ENCODE data around the gene CDKN2AIPNL.

Gene CDKN2AIPNL

DNA sequence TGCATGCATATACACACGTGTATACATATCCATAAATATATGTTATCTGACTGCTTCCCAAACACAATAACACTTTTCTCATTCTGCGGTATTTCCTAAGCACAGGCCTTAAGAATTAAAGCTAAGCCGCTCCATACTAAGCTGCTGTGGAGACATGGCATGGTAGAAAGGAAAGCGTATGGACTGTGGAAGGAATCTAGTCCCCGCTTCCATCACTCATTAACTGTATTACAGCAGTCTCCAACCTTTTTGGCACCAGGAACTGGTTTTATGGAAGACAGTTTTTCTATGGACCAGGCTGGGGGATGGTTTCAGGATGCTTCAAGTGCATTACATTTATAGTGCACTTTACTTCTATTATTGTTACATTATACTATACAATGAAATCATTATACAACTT is 56.0 kb downstream of the CDKN2AIPNL start:
- Histone ChIP-seq H3K9ac (ENCODE audit: low read length) (no peak overlapping the region), H3K9me3 (ENCODE audit: control insufficient read depth, low read depth, low read length) (no peaks in the 10 kb centered on the region), H3K4me3 (ENCODE audit: low read length) (no peak overlapping the region), H3K27ac (ENCODE audit: low read length) (no peak overlapping the region), H3K36me3 (ENCODE audit: control insufficient read depth, low read depth, low read length) (no peaks in the 10 kb centered on the region), H3K27me3 (ENCODE audit: control insufficient read depth, insufficient read depth, low read length) (no peaks in the 10 kb centered on the region), H3K4me1 (ENCODE audit: control insufficient read depth, low read depth, low read length) (no peaks in the 10 kb centered on the region)

Data from iPS-18a (cell line).